ENCODE data around the gene COLGALT1.

COLGALT1 gene

GRCh38 chr19:17623224-17623935 is 67.9 kb downstream of the COLGALT1 start:
- no peak for DNase-seq (ENCODE audit: low spot score)

- DNase-seq (ENCODE audit: low spot score): no peak
Observed at GRCh38 chr19:17624314-17624991, 69.0 kb downstream of the COLGALT1 start.

GRCh38 chr19:17625043-17625442 is 69.6 kb downstream of the COLGALT1 start:
- no peak for DNase-seq (ENCODE audit: low spot score)

GRCh38 chr19:17625980-17626379 is 70.5 kb downstream of the COLGALT1 start:
- no peak for DNase-seq (ENCODE audit: low spot score)

- no peak for DNase-seq (ENCODE audit: low spot score)
Observed at GRCh38 chr19:17626456-17627015, 71.1 kb downstream of the COLGALT1 start.

GRCh38 chr19:17627161-17627560 is 71.7 kb downstream of the COLGALT1 start:
- no peak for DNase-seq (ENCODE audit: low spot score)

GRCh38 chr19:17627921-17628320 is 72.5 kb downstream of the COLGALT1 start:
- no peak for DNase-seq (ENCODE audit: low spot score)

GRCh38 chr19:17629760-17630159 is 74.3 kb downstream of the COLGALT1 start:
- DNase-seq (ENCODE audit: low spot score): no peak

- DNase-seq (ENCODE audit: low spot score): no peak
Observed at GRCh38 chr19:17632577-17632976, 77.1 kb downstream of the COLGALT1 start.

Measured in GM03348 (cell line).